HUES6 (cell line): ENCODE data around the gene POLN.

ENCODE experiments used
- H3K27ac ChIP-seq: 2 replicates; pipeline ENCODE4 v1.7.0; 2013; ENCODE audit warnings: low read depth, mild to moderate bottlenecking, low read length, inconsistent platforms
- H3K27me3 ChIP-seq: 2 replicates; pipeline ENCODE4 v1.6.1; 2013; ENCODE audit warnings: low read length; ENCODE audit not compliant: control insufficient read depth, insufficient read depth
- H3K36me3 ChIP-seq: 2 replicates; pipeline ENCODE4 v1.6.1; 2013; ENCODE audit warnings: low read length; ENCODE audit not compliant: control insufficient read depth, insufficient read depth
- H3K4me1 ChIP-seq: 2 replicates; pipeline ENCODE4 v1.6.1; 2013; ENCODE audit warnings: low read length; ENCODE audit not compliant: control insufficient read depth, insufficient read depth
- H3K4me3 ChIP-seq: 2 replicates; pipeline ENCODE4 v1.5.1; 2013; ENCODE audit warnings: low read depth, low read length
- H3K9ac ChIP-seq: one replicate; pipeline ENCODE4 v1.6.1; 2013; ENCODE audit warnings: mild to moderate bottlenecking, low read length
- H3K9me3 ChIP-seq: 2 replicates; pipeline ENCODE4 v1.6.1; 2013; ENCODE audit warnings: low read depth, low read length; ENCODE audit not compliant: control insufficient read depth, insufficient read depth

Gene POLN

GRCh38 chr4:2248044-2248780 is 6.3 kb upstream of the POLN start:
- Histone ChIP-seq H3K27ac (no peak overlapping the region), H3K9ac (peak overlapping the region; percentile 6), H3K4me3 (no peak overlapping the region), H3K9me3 (peaks cover 13% of the 10 kb centered on the region), H3K36me3 (peaks cover 14% of the 10 kb centered on the region), H3K27me3 (peaks cover 3% of the 10 kb centered on the region; the same call in 1 of the 2 replicates), H3K4me1 (no peaks in the 10 kb centered on the region)

DNA sequence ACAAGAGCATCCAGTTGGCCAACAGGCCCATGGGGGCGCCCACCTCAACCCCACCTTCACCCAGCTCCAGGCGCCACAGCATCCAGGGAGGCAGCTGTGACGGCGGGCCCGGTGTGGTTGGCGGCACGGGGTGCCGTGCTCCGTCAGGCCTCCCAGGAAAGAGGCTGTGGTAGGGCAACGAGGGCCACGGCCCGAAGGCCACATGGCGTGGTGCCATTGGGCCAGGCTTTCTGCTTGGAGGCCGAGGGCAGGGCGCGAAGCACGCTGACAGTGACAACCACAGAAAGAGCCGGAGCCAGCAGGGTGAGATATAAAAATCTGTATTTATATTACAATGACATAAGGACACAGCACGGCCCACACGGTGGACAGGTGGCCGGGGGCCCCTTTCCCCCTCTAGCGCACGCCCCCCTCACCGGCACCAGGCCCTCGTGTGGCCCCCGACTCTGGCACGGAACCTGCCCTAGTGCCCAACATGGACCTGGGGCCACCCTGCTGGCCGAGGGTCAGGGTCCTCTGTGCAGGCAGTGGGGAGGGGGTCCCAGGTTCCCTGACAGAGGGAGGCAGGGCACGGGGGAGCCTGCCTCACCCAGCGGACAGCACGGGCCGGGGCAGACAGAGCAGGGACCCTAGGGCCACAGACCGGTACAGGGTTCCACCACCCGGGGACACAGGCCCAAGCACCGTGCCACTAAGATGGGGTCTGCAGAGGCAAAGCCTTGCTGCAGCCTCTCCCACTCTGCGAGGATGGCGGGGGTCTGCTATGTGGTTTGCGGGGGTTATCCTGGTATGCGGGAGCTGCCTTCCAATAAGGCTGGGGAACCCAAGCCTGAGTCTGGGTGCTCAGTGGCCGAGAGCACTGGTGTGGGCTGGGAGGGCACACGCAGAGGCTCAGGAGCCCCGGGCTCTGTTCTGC is 5.5 kb upstream of the POLN start:
- H3K36me3 ChIP-seq, result peaks cover 14% of the 10 kb centered on the region

GRCh38 chr4:2246384-2247127 is 4.6 kb upstream of the POLN start:
- H3K4me1 ChIP-seq, result no peaks in the 10 kb centered on the region
- H3K4me3 ChIP-seq, result no peak overlapping the region
- H3K36me3 ChIP-seq, result peaks cover 14% of the 10 kb centered on the region
- peaks cover 13% of the 10 kb centered on the region for H3K9me3 ChIP-seq
- peaks cover 3% of the 10 kb centered on the region; the same call in 1 of the 2 replicates for H3K27me3 ChIP-seq
- H3K9ac ChIP-seq, result no peak overlapping the region
- no peak overlapping the region for H3K27ac ChIP-seq

More for the DNA sequence above, 5.5 kb upstream of the POLN start:
- H3K4me1 ChIP-seq, result no peaks in the 10 kb centered on the region
- peaks cover 13% of the 10 kb centered on the region for H3K9me3 ChIP-seq
- no peak overlapping the region for H3K27ac ChIP-seq
- H3K27me3 ChIP-seq, result peaks cover 3% of the 10 kb centered on the region; the same call in 1 of the 2 replicates
- H3K4me3 ChIP-seq, result no peak overlapping the region
- H3K9ac ChIP-seq, result no peak overlapping the region

DNA sequence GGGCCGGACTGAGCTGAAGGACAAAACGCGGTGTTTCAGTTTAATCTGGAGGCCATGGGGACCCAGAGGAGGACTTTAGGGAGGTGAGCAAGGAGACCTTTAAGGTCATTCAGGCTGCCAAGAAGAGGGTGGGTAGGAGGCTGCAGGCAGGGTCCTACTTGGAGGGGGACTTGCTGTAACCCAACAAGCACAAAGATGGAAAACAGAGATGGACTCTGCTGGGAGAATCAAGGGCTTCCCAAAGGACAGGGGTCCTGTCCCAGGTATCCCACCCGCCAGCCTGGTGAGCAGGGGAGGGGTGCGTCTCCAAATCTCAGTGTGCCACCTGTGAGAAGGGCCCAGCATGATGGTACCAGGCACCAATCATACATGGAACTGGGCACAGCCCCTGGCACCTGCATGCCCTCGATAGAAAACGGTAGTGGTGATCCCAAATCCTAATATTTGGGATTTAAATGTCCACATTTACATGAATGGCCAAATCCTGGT is 3.9 kb upstream of the POLN start:
- Histone ChIP-seq H3K9me3 (peaks cover 13% of the 10 kb centered on the region), H3K27ac (no peak overlapping the region), H3K4me1 (peaks cover 2% of the 10 kb centered on the region; the same call in 1 of the 2 replicates), H3K27me3 (peaks cover 3% of the 10 kb centered on the region; the same call in 1 of the 2 replicates), H3K4me3 (no peak overlapping the region), H3K9ac (no peak overlapping the region), H3K36me3 (peaks cover 14% of the 10 kb centered on the region)

DNA sequence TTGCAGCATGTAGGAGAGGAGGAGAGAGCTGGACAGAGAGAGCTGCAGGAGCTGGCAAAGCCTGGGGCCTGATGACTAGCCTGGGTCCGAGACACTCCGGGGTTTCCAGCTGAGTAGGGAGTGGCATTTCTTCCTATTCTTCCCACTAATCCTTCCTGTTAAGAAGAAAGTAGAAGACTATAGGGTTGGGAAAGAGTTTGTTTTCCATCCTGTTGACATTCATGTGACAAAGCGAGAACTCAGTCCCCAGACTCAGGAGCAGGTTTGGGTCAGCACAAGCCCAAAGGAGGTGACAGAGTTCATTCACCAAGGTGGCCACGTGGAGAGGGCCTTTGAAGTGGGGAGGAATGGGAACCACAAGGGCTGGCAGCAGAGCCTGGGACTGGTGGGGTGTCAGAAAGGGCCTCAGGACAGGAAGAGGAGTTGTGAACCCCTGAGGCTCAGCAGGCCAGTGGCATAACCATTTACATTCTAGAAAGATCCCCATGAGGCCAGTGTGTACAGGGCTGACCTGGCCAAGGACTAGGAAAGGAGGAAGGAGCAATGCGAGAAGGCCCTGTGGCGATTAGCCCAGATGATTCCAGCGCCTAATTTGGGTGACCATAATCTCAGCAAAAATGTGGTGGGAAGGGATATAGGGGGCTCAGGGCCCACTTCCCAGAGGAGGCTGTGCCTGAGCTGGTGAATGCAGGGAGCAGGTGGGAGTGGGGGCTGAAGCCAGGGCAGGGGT is 3.3 kb upstream of the POLN start:
- Histone ChIP-seq H3K27me3 (peaks cover 3% of the 10 kb centered on the region; the same call in 1 of the 2 replicates), H3K4me1 (peaks cover 9% of the 10 kb centered on the region; the same call in 1 of the 2 replicates), H3K27ac (no peak overlapping the region), H3K9ac (no peak overlapping the region), H3K36me3 (peaks cover 10% of the 10 kb centered on the region), H3K9me3 (peaks cover 13% of the 10 kb centered on the region), H3K4me3 (no peak overlapping the region)

GRCh38 chr4:2243681-2244380 is 1.9 kb upstream of the POLN start:
- H3K4me1 ChIP-seq, result peaks cover 14% of the 10 kb centered on the region; the same call in 1 of the 2 replicates
- no peak overlapping the region for H3K9ac ChIP-seq

DNA sequence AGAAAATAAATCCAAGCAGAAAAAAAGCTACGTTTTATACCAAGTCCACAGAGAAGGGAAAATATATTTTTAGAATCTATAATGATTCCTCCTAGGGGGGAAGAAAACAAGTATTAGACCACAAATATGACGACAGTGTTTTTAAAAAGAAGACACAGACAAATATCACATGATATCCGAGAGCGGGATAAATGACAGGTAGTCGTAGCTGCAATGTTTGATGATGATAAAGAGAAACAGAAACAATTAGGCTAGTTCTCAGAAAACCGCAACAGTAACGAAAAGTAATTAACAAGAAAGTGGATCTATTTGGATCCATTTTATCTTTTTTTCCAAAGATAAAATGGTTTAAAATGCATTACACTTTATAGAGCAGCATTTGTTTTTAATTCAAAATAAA is 918 bp downstream of the POLN start:
- H3K9me3 ChIP-seq, result peaks cover 13% of the 10 kb centered on the region
- H3K4me1 ChIP-seq, result peaks cover 14% of the 10 kb centered on the region; the same call in 1 of the 2 replicates
- peaks cover 3% of the 10 kb centered on the region; the same call in 1 of the 2 replicates for H3K27me3 ChIP-seq
- H3K36me3 ChIP-seq, result peaks cover 20% of the 10 kb centered on the region
- peak overlapping the region; percentile 95 for H3K4me3 ChIP-seq
- peak overlapping the region; percentile 49; the same call in 1 of the 2 replicates for H3K27ac ChIP-seq
- H3K9ac ChIP-seq, result peak overlapping the region; percentile 84

More at GRCh38 chr4:2243681-2244380, 1.9 kb upstream of the POLN start:
- 0 out of 2 replicates have a peak, but pooled peaks cover 9% of the 10 kb centered on the region for H3K36me3 ChIP-seq
- peaks cover 3% of the 10 kb centered on the region; the same call in 1 of the 2 replicates for H3K27me3 ChIP-seq
- H3K9me3 ChIP-seq, result peaks cover 13% of the 10 kb centered on the region
- H3K4me3 ChIP-seq, result no peak overlapping the region
- no peak overlapping the region for H3K27ac ChIP-seq

DNA sequence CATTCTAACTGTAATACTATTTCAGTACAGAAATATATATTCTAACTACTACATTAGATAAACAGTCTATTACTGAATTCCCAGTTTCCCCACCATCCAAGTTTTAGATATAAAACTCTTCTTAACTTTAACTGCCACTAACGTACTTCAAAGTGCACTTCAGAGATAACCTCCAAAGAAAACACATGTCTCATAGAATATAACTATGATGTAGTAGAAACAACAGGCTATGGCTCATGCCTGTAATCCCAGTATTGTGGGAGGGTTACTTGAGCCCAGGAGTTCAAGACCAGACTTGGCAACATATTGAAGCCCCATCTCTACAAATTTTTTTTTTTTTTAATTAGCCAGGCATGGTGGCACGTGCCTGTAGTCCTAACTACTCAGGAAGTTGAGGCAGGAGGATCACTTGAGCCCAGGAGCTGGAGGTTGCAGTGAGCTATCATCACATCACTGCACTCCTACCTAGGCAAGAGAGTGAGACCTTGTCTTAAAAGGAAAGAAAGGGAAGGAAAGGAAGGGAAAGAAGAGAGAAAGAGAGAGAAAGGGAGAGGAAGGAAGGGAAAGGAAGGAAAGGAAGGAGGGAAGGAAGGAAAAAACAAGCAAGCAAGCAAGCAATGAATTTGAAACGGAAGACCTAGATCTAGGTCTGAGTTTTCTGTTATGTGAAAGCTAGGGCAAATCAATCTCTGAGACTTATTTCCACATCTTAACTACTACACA is 4.8 kb downstream of the POLN start:
- Histone ChIP-seq H3K27ac (no peak overlapping the region), H3K4me3 (no peak overlapping the region), H3K9ac (no peak overlapping the region), H3K27me3 (no peaks in the 10 kb centered on the region), H3K9me3 (no peaks in the 10 kb centered on the region), H3K36me3 (peaks cover 41% of the 10 kb centered on the region), H3K4me1 (peaks cover 14% of the 10 kb centered on the region; the same call in 1 of the 2 replicates)

DNA sequence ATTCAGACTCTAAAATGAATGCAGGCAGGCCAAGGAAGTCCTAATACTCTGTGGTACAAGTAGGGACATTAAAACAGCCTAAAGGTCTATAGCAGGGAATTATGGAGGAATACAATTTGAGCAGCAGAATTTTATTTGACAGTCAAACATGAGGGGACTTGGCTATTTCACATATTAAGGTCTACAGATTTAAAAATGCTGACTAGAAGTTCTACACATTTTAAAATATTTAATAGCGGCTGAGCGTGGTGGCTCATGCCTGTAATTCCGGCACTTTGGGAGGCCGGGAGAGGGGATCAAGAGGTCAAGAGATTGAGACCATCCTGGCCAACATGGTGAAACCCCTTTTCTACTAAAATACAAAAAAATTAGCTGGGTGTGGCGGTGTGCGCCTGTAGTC is 10.8 kb downstream of the POLN start:
- H3K9me3 ChIP-seq, result no peaks in the 10 kb centered on the region
- H3K9ac ChIP-seq, result no peak overlapping the region
- peaks cover 22% of the 10 kb centered on the region for H3K36me3 ChIP-seq
- H3K4me3 ChIP-seq, result no peak overlapping the region
- H3K27me3 ChIP-seq, result no peaks in the 10 kb centered on the region
- H3K4me1 ChIP-seq, result no peaks in the 10 kb centered on the region
- no peak overlapping the region for H3K27ac ChIP-seq
